Measurements from ENCODE around the gene SON. TPM values are rescaled to one million over a fixed set of nuclear protein-coding genes. Genes with fewer than 3 reads are reported as not detected.

The SON gene
- total RNA-seq, 1 experiment from 2014 or later, result 329 TPM

- Histone ChIP-seq H3K79me1 (ENCODE audit: insufficient read depth, low read depth, low read length, poor library complexity, severe bottlenecking) (peaks cover 7% of the 10 kb centered on the region), H3K56ac (ENCODE audit: insufficient read length, low read depth, low read length) (no peak overlapping the region), H3K27ac (ENCODE audit: insufficient read length, low read depth, low read length) (no peak overlapping the region), H4K91ac (ENCODE audit: insufficient read length, low read depth, low read length) (no peak overlapping the region), H3K4me1 (ENCODE audit: insufficient read depth, low read length) (no peaks in the 10 kb centered on the region), H3K14ac (ENCODE audit: insufficient read depth, low read length) (no peak overlapping the region), H2AK5ac (ENCODE audit: insufficient read length, low read length) (no peak overlapping the region), H4K20me1 (ENCODE audit: control insufficient read depth, insufficient read depth, insufficient read length) (no peaks in the 10 kb centered on the region), H4K8ac (replicated peaks; ENCODE audit: insufficient read length, low read depth, low read length) (no peak overlapping the region), H3K9ac (ENCODE audit: extremely low read depth, insufficient read length, low read length) (no peak overlapping the region), H2BK120ac (ENCODE audit: low read depth, low read length, poor library complexity, severe bottlenecking) (no peak overlapping the region), H3K4me2 (ENCODE audit: insufficient read depth, insufficient read length, low read length) (no peak overlapping the region), H4K5ac (ENCODE audit: insufficient read length, low read depth, low read length) (no peak overlapping the region), H2BK20ac (ENCODE audit: low read depth, low read length, poor library complexity, severe bottlenecking) (no peak overlapping the region), H3K23me2 (ENCODE audit: insufficient read length, low read depth, low read length, poor library complexity, severe bottlenecking) (no peaks in the 10 kb centered on the region), H3K27me3 (ENCODE audit: insufficient read depth, low read length) (no peaks in the 10 kb centered on the region), H3T11ph (ENCODE audit: low read length) (no peak overlapping the region), H2BK15ac (ENCODE audit: low read depth, low read length) (no peak overlapping the region), H3K4ac (ENCODE audit: low read depth, low read length) (no peak overlapping the region), H3K23ac (ENCODE audit: insufficient read length, low read depth, low read length) (no peak overlapping the region), H2BK12ac (ENCODE audit: insufficient read length, low read depth, low read length) (no peak overlapping the region), H3K79me2 (ENCODE audit: insufficient read depth, low read length) (peaks cover 30% of the 10 kb centered on the region), H2AFZ (ENCODE audit: low read length) (no peak overlapping the region), H2BK5ac (ENCODE audit: insufficient read length, low read length) (no peak overlapping the region), H3K18ac (ENCODE audit: insufficient read length, low read depth, low read length) (no peak overlapping the region), H3K9me3 (ENCODE audit: control insufficient read depth, low read depth, low read length) (no peaks in the 10 kb centered on the region)
- TF ChIP-seq, protein P1, sequence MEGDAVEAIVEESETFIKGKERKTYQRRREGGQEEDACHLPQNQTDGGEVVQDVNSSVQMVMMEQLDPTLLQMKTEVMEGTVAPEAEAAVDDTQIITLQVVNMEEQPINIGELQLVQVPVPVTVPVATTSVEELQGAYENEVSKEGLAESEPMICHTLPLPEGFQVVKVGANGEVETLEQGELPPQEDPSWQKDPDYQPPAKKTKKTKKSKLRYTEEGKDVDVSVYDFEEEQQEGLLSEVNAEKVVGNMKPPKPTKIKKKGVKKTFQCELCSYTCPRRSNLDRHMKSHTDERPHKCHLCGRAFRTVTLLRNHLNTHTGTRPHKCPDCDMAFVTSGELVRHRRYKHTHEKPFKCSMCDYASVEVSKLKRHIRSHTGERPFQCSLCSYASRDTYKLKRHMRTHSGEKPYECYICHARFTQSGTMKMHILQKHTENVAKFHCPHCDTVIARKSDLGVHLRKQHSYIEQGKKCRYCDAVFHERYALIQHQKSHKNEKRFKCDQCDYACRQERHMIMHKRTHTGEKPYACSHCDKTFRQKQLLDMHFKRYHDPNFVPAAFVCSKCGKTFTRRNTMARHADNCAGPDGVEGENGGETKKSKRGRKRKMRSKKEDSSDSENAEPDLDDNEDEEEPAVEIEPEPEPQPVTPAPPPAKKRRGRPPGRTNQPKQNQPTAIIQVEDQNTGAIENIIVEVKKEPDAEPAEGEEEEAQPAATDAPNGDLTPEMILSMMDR (conservative IDR thresholded peaks at IDR 0.05), result no peak
- Mint-ChIP-seq H3K36me3 (ENCODE audit: insufficient read depth in 1 of 3, low read depth in 3 of 3) (peaks cover 37 to 69% (median 58%) of the 10 kb centered on the region in 3 experiments), H3K4me1 (peaks cover 17 to 18% of the 10 kb centered on the region in 2 experiments), H3K9me3 (no peaks in the 10 kb centered on the region; a peak in 2 of 5 replicates), H3K27ac (no peak overlapping the region), H3K4me3 (no peak overlapping the region), H3K27me3 (ENCODE audit: low read depth) (no peaks in the 10 kb centered on the region)
- DNase-seq, result no peak
- no CpG with 5 or more reads among the region's 4 CpGs for WGBS (ENCODE audit: extremely low coverage, insufficient read length, low lambda C conversion rate)
Observed at GRCh38 chr21:33539616-33540015, 3.2 kb upstream of the SON start.
